Activated CD4-positive, alpha-beta T cell treated with anti-CD3 and anti-CD28 coated beads, Interleukin-2, amount 10 ng/mL, durations not matched to agents 24 days and 14 days (primary cell): ENCODE measurements around the gene ANG. TPM values are rescaled to one million over a fixed set of nuclear protein-coding genes. Genes with fewer than 3 reads are reported as not detected.
"Not testable (repeated sequence)": the region's sequence is repeated elsewhere in the genome, so short reads cannot be mapped to it uniquely, and the experiment has no call there.

Experiments used
- DNase-seq: peaks from one replicate; pipeline ENCODE4 v3.0.0; 2022
- H3K27ac Mint-ChIP-seq: one replicate; pipeline ENCODE4 v1.8.0; 2022; ENCODE audit warnings: mild to moderate bottlenecking, mixed read lengths
- H3K27me3 Mint-ChIP-seq: one replicate; pipeline ENCODE4 v1.8.0; 2022; ENCODE audit warnings: mixed read lengths
- H3K36me3 Mint-ChIP-seq: one replicate; pipeline ENCODE4 v1.8.0; 2022; ENCODE audit warnings: low read depth, mild to moderate bottlenecking, mixed read lengths
- H3K4me1 Mint-ChIP-seq: one replicate; pipeline ENCODE4 v1.8.0; 2021; ENCODE audit warnings: mixed read lengths
- H3K4me3 Mint-ChIP-seq: one replicate; pipeline ENCODE4 v1.8.0; 2022; ENCODE audit warnings: mild to moderate bottlenecking, moderate library complexity, mixed read lengths
- H3K9me3 Mint-ChIP-seq: one replicate; pipeline ENCODE4 v1.8.0; 2021; ENCODE audit warnings: mixed read lengths
- intact Hi-C: fragments of 100-400 bp; cut with micrococcal nuclease; formaldehyde crosslinking; loops from one replicate; pipeline ENCODE4 v1.15.1; 2023
- total RNA-seq: library from RNA; stranded (reverse); gene quantifications from 2 replicates; pipeline ENCODE4 v1.2.3, GENCODE V29; 2022

ANG gene
- total RNA-seq, 1 donor from 2014 or later, result not detected

DNA sequence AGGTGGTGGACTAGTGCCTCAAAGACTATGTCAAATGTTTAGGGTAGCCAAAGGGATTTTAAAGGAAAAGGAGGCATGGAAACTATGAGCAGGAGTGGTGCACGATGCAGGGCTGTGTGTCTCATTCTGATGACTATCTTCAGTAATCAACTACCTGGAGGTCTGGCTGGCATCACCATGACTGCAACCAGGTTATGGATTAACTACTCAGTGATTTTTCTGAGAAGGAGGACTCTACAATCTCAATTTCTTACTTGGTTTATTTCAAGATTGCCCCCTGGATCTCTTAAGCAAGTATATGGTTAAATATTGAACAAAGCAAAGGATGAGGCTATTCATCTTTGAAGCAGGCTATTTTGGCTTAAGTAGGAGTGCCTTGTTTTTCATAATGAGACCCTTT lies 38.0 kb downstream of the ANG start:
- Mint-ChIP-seq H3K9me3 (no peaks in the 10 kb centered on the region), H3K4me1 (no peaks in the 10 kb centered on the region), H3K27ac (no peak overlapping the region), H3K27me3 (peaks cover 31% of the 10 kb centered on the region), H3K36me3 (no peaks in the 10 kb centered on the region), H3K4me3 (no peak overlapping the region)
- intact Hi-C loops, result no loop called here
- no peak for DNase-seq

- no peaks in the 10 kb centered on the region for H3K4me1 Mint-ChIP-seq
- H3K9me3 Mint-ChIP-seq, result no peaks in the 10 kb centered on the region
- peaks cover 14% of the 10 kb centered on the region for H3K27me3 Mint-ChIP-seq
- no peak for DNase-seq
- H3K27ac Mint-ChIP-seq, result no peak overlapping the region
- intact Hi-C loops, result no loop called here
- no peak overlapping the region for H3K4me3 Mint-ChIP-seq
- no peaks in the 10 kb centered on the region for H3K36me3 Mint-ChIP-seq
Observed at GRCh38 chr14:20730891-20731290, 42.3 kb downstream of the ANG start.

DNA sequence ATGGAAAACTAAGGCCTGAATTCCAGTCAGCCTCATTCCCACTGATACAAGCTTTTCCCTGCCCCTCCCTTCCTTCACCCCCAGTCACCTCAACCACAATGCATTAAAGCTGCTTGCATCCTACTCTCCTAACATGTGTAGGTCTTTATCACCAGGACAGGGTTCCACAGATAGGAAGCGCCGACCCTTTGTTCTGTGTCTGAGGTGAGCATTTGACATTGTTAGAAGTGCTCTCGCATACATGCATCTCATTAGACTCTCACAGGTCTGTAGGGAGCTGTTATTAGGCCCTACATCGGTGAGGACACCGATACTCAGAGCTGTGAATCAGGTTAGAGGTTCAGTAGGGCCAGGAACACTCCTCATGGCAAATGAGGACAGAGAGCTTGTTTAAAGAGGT lies 43.9 kb downstream of the ANG start:
- intact Hi-C loops, result no loop called here
- Mint-ChIP-seq H3K27me3 (peaks cover 5% of the 10 kb centered on the region), H3K4me3 (no peak overlapping the region), H3K4me1 (no peaks in the 10 kb centered on the region), H3K9me3 (no peaks in the 10 kb centered on the region), H3K36me3 (no peaks in the 10 kb centered on the region), H3K27ac (no peak overlapping the region)
- no peak for DNase-seq

GRCh38 chr14:20732979-20733635 lies 44.5 kb downstream of the ANG start:
- Mint-ChIP-seq H3K4me3 (no peak overlapping the region), H3K36me3 (no peaks in the 10 kb centered on the region)

GRCh38 chr14:20733684-20734429 lies 45.3 kb downstream of the ANG start:
- no peaks in the 10 kb centered on the region for H3K4me1 Mint-ChIP-seq
- H3K9me3 Mint-ChIP-seq, result no peaks in the 10 kb centered on the region
- no peaks in the 10 kb centered on the region for H3K27me3 Mint-ChIP-seq
- H3K27ac Mint-ChIP-seq, result no peak overlapping the region
- no peak overlapping the region for H3K4me3 Mint-ChIP-seq
- intact Hi-C loops, result no loop called here
- H3K36me3 Mint-ChIP-seq, result no peaks in the 10 kb centered on the region
- DNase-seq, result no peak

More at GRCh38 chr14:20732979-20733635, 44.5 kb downstream of the ANG start:
- no peaks in the 10 kb centered on the region for H3K4me1 Mint-ChIP-seq
- H3K9me3 Mint-ChIP-seq, result no peaks in the 10 kb centered on the region
- no peak overlapping the region for H3K27ac Mint-ChIP-seq
- no peak for DNase-seq
- intact Hi-C loops, result no loop called here
- no peaks in the 10 kb centered on the region for H3K27me3 Mint-ChIP-seq

GRCh38 chr14:20734430-20734806 lies 45.9 kb downstream of the ANG start:
- H3K36me3 Mint-ChIP-seq, result no peaks in the 10 kb centered on the region
- no peak overlapping the region for H3K4me3 Mint-ChIP-seq
- no peak for DNase-seq
- H3K9me3 Mint-ChIP-seq, result no peaks in the 10 kb centered on the region
- intact Hi-C loops, result no loop called here
- no peaks in the 10 kb centered on the region for H3K27me3 Mint-ChIP-seq
- H3K27ac Mint-ChIP-seq, result no peak overlapping the region
- H3K4me1 Mint-ChIP-seq, result no peaks in the 10 kb centered on the region

DNA sequence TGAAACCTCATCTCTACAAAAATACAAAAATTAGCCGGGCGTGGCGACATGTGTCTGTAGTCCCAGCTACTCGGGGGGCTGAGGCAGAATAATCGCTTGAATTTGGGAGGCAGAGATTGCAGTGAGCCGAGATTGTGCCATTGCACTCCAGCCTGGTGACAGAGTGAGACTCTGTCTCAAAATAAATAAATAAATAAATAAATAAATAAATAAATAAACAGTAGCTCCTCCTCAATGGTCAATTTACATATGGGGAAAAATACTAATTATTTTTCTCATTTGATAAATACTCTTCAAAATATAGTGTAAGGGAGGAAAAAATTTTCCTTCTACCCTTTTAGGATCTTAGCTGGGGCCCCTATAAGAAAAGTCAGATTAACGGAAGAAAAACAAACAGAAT lies 49.7 kb downstream of the ANG start:
- intact Hi-C loops, H3K4me1 Mint-ChIP-seq, H3K4me3 Mint-ChIP-seq, H3K9me3 Mint-ChIP-seq, H3K27me3 Mint-ChIP-seq, H3K27ac Mint-ChIP-seq, H3K36me3 Mint-ChIP-seq, DNase-seq: not testable (repeated sequence)

GRCh38 chr14:20742132-20742531 lies 53.6 kb downstream of the ANG start:
- H3K4me1 Mint-ChIP-seq, result no peaks in the 10 kb centered on the region
- DNase-seq, result no peak
- H3K27me3 Mint-ChIP-seq, result no peaks in the 10 kb centered on the region
- intact Hi-C loops, result no loop called here
- H3K9me3 Mint-ChIP-seq, result no peaks in the 10 kb centered on the region
- no peaks in the 10 kb centered on the region for H3K36me3 Mint-ChIP-seq
- H3K4me3 Mint-ChIP-seq, result no peak overlapping the region
- no peak overlapping the region for H3K27ac Mint-ChIP-seq

GRCh38 chr14:20743556-20743955 lies 55.0 kb downstream of the ANG start:
- no peaks in the 10 kb centered on the region for H3K36me3 Mint-ChIP-seq
- no peaks in the 10 kb centered on the region for H3K9me3 Mint-ChIP-seq
- no peak overlapping the region for H3K27ac Mint-ChIP-seq
- no peak overlapping the region for H3K4me3 Mint-ChIP-seq
- DNase-seq, result no peak
- no peaks in the 10 kb centered on the region for H3K27me3 Mint-ChIP-seq
- no peaks in the 10 kb centered on the region for H3K4me1 Mint-ChIP-seq
- intact Hi-C loops, result no loop called here

Other genes starting within 250 kb of the ANG start
- 69.8 and 76.9 TPM in 2 replicates for gene OSGEP, start 234.0 kb upstream of the ANG start, total RNA-seq
- 239 and 242 TPM in 2 replicates for gene APEX1, start 233.5 kb upstream of the ANG start, total RNA-seq
- 29.5 and 30.7 TPM in 2 replicates for gene PIP4P1, start 227.3 kb upstream of the ANG start, total RNA-seq
- gene PNP, start 219.4 kb upstream of the ANG start, total RNA-seq, result 155 and 158 TPM in 2 replicates
- 0.47 and 0.50 TPM in 2 replicates for gene RNASE10, start 183.2 kb upstream of the ANG start, total RNA-seq
- not detected in 2 replicates for gene RNASE9, start 127.7 kb upstream of the ANG start, total RNA-seq
- not detected in 2 replicates for gene RNASE11, start 100.8 kb upstream of the ANG start, total RNA-seq
- not detected in 2 replicates for gene RNASE12, start 97.4 kb upstream of the ANG start, total RNA-seq
- gene OR6S1, start 47.1 kb upstream of the ANG start, total RNA-seq, result not detected in 2 replicates
- 0.24 and 0.26 TPM in 2 replicates for gene RNASE4, start 4.2 kb upstream of the ANG start, total RNA-seq
- gene EDDM3A, start 57.1 kb downstream of the ANG start, total RNA-seq, result not detected in 2 replicates
- not detected in 2 replicates for gene EDDM3B, start 79.6 kb downstream of the ANG start, total RNA-seq
- gene RNASE6, start 92.5 kb downstream of the ANG start, total RNA-seq, result 0.50 and 0.51 TPM in 2 replicates
- not detected in 2 replicates for gene RNASE1, start 114.1 kb downstream of the ANG start, total RNA-seq
- not detected in 2 replicates for gene RNASE3, start 202.6 kb downstream of the ANG start, total RNA-seq